HFF-Myc (cell line): ENCODE results near the gene CNP.
A peak's percentile ranks its signal among the peaks of the same experiment; 100 is the strongest.
"Not testable (repeated sequence)": the region's sequence is repeated elsewhere in the genome, so short reads cannot be mapped to it uniquely, and the experiment has no call there.

Experiments used
- DNase-seq: peaks from one replicate; pipeline ENCODE4 v3.0.0-alpha.2; 2011; ENCODE audit warnings: low read depth; ENCODE audit errors: extremely low read depth
- H3K4me3 ChIP-seq: replicated peaks from 2 replicates; pipeline ENCODE4 v1.5.1; 2011; ENCODE audit warnings: low read depth, mild to moderate bottlenecking, control low read depth, low read length
- CTCF ChIP-seq: IDR thresholded peaks from 2 replicates; pipeline ENCODE4 v1.5.1; 2012; ENCODE audit warnings: mild to moderate bottlenecking, low read depth, low read length, control low read depth; ENCODE audit errors: missing control alignments

CNP gene

DNA sequence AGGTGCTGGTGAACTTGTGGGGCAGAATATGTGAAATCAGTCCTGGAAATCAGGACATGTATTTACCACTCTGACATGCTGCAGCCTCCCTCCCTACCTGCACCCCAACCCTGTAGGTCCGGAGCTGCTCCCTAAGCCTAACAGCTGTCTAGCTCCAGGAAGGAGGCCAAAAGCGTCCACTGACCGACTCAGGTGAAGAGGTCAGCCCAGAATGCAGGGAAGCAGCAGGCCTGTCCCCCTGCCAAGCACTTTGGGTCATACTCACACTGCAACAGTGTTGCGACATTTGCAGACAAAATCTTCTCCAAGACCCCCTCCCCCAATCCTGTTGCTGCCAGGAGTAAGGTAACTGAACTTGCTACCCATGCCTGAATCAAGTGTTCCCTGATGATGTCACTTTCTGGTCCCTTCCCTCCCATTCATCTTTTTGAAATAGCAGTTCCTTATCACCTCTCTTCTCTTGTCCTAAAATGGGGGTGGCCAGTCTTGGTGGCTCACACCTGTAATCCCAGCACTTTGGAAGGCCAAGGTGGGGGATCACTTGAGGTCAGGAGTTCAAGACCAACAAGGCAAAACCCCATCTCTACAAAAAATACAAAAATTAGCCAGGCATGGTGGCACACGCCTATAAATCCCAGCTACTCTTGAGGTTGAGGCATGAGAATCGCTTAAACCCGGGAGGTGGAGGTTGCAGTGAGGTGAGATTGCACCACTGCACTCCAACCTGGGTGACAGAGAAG is 46.6 kb upstream of the CNP start:
- no peak for TF ChIP-seq CTCF
- H3K4me3 ChIP-seq: peak overlapping the region; percentile 74

GRCh38 chr17:41920580-41920955 is 46.0 kb upstream of the CNP start:
- H3K4me3 ChIP-seq: no peak overlapping the region
- TF ChIP-seq CTCF: no peak
- DNase-seq: no peak

More for the DNA sequence above, 46.6 kb upstream of the CNP start:
- DNase-seq: no peak

DNA sequence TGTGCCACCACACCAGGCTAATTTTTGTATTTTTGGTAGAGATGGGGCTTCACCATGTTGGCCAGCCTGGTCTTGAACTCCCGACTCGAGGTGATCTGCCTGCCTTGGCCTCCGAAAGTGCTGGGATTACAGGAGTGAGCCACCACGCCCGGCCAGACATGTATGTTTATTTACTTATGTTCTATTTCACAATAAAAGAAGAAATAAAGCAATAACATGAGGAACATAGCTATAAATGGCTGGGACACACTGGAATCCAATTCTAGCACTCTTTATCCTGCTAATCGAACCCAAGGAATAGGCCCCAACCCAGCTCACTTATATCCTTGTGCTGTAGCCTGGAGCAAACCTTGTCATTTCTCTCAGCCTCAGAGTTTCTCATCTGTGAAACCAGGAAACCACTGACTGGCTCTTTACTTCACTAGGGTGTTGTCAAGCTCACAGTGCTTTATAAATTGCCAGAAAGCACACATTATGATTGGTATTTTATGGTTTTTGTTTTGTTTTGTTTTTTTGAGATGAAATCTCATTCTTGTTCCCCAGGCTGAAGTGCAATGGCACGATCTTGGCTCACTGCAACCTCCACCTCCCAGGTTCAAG is 40.5 kb upstream of the CNP start:
- no peak for TF ChIP-seq CTCF
- DNase-seq: no peak
- no peak overlapping the region for H3K4me3 ChIP-seq

- H3K4me3 ChIP-seq: no peak overlapping the region
- no peak for DNase-seq
- no peak for TF ChIP-seq CTCF
These were observed 37.8 kb upstream of the CNP start for GRCh38 chr17:41928693-41929251.

DNA sequence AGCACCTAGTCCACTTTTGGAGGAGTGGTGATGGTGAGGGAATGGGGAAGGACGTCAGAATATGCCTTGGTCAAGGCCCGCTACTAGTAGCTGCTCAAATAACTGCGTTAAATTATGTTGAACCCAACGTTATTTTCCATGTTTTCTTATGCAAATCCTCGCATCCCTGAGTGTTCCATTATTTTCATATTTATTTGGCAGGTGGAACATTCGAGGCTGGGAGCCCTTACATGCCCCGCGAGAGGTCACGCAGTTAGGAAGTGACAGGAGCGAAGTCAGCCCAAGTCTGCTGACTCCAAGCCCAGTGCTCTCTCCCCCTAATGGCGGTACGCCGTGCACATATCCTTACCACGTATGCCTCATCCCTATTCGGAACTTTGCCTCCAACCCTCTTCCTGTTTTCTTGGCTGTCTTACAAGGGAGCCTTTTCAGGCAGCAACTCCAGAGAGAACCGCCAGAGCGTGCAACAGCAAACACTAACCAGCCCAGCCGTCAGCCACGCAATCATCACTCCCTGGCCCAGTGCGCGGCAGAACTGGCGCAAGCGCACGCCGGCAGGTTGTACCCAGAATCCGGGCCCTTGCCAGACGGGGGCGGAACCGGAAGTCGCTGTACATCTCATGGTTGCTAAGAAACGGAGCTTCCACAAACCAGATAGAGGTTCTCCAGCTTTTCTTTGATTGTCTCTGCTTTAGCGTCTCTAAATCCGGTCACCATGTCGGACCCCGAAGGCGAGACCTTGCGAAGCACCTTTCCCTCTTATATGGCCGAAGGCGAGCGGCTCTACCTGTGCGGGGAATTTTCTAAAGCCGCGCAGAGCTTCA is 36.4 kb upstream of the CNP start, which contains the start of gene ODAD4:
ODAD4 (plus strand) TSS at position 609 of the 824 bp plus-strand sequence; CDS start at position 716, 107 bp downstream.
- H3K4me3 ChIP-seq: peak within 1 kb of the TSS; percentile 51
- TF ChIP-seq CTCF: peak; percentile 33

DNA sequence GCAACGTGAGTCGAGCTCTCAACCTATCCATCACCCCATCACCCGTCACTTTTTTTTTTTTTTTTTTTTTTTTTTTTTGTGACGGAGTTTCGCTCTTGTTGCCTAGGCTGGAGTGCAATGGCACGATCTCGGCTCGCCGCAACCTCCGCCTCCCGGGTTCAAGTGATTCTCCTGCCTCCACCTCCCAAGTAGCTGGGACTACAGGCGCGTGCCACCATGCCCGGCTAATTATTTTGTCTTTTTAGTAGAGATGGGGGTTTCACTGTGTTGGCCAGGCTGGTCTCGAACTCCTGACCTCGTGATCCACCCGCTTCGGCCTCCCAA is 35.8 kb upstream of the CNP start:
- H3K4me3 ChIP-seq: peak overlapping the region; percentile 51
- DNase-seq: not testable (repeated sequence)

More for the DNA sequence above, 36.4 kb upstream of the CNP start, which contains the start of gene ODAD4:
- DNase-seq: peak; percentile 96

DNA sequence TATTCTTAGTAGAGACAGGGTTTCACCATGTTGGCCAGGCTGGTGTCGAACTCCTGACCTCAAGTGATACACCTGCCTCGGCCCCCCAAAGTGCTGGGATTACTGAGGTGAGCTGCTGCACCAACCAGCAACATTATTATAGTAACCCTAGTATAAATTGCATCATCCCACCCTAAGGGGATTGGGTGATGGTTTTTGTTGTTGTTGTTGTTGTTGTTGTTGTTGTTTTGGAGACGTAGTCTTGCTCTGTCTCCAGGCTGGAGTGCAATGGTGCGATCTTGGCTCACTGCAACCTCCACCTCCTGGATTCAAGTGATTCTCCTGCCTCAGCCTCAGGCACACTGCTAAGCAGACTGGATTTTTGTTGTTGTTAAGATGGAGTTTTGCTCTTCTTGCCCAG is 34.9 kb upstream of the CNP start:
- H3K4me3 ChIP-seq, DNase-seq: not testable (repeated sequence)
